Measurements from ENCODE around the gene CDK11A.
A peak's percentile ranks its signal among the peaks of the same experiment; 100 is the strongest.
"Not testable (repeated sequence)": the region's sequence is repeated elsewhere in the genome, so short reads cannot be mapped to it uniquely, and the experiment has no call there.

Gene CDK11A

DNA sequence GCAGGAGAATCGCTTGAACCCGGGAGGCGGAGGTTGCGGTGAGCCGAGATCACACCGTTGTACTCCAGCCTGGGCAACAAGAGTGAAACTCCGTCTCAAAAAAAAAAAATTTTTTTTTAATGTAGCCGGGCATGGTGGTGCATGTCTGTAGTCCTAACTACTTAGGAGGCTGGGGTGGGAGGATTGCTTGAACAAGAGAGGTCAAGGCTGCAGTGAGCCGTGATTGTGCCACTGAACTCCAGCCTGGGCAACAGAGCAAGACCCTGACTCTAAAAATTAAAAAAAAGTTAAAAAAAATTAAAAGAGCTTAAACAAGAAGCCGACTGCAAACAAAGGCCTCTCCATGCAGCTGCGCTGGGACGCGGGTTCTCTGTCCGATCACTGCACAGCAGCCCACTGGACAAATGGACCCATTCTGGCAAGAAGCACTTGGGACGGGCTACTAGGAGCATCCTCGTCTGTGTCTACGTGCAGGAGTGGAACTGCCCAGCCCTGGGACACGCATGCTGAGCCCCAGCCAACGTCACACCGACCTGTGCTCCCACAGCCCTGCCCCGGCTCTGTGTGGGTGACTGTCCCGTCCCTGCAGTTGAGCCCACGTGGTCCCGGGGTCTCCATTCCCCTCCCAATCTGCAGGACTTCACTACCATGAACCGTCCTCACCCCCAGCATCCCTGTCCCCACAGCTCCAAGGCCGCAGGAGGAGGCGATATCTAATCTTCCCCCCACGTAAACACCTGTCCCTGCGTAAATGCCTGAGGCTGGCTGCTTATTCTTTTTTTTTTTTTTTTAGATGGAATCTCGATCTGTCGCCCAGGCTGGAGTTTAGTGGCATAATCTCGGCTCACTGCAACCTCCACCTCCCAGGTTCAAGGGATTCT is 43.9 kb downstream of the CDK11A start:
- DNase-seq (ENCODE audit: low spot score in 2 of 2) (no peak), ATAC-seq (replicated peaks; ENCODE audit: extremely low read depth, poor library complexity, severe bottlenecking) (no peak)
- H3K9me3 Mint-ChIP-seq = no peaks in the 10 kb centered on the region
- H3K27ac Mint-ChIP-seq (ENCODE audit: low read depth) = no peak overlapping the region
- peaks cover 24% of the 10 kb centered on the region for H3K36me3 Mint-ChIP-seq (ENCODE audit: insufficient read depth)
- H3K4me1 Mint-ChIP-seq = peaks cover 35% of the 10 kb centered on the region
- no peaks in the 10 kb centered on the region for H3K27me3 Mint-ChIP-seq
- no peak overlapping the region for H3K4me3 Mint-ChIP-seq

DNA sequence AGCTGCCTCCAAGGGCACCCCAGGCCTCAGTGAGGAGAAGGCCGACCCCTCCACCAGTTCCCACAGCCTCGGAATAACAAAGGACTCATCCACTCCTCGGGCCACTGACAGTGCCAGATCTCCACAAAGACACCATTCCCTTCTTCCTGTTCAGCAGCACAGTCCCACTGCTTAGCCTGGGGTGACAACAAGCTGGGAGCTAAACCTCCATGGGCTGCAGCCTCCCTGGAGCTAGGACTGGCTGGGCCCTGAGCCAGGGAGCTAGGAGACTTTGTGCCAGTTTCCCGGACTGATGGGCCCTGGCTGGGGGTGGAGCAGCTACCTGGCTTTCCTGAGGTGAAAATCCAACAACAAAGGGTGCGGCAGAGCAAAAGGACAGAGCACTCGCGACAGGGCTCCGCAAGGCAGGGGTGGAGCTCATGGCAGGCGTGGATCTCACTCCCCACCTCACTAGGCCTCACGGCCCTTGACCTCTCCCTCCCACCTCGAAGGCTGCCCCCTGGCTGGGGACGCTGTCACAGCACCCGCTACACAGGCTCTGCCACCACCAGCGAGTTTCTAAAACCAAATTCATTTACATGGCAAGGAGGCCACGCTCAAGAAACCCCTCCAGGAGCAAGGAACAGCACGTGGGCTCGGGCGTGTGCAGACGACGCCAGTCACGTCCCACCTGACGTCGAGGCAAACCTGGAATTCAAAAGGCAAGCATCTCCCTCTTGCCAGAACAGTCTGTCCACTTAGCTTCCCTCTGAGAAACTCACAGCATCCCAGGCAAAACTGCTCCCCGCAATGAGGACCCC is 45.4 kb downstream of the CDK11A start:
- H3K27me3 Mint-ChIP-seq = no peaks in the 10 kb centered on the region
- peak in 1 of 2 donors; percentile 33 for DNase-seq (ENCODE audit: low spot score in 2 of 2)
- no peak for ATAC-seq (replicated peaks; ENCODE audit: extremely low read depth, poor library complexity, severe bottlenecking)
- peaks cover 30% of the 10 kb centered on the region for H3K4me1 Mint-ChIP-seq
- no peaks in the 10 kb centered on the region for H3K9me3 Mint-ChIP-seq
- peak overlapping the region; percentile 84 for H3K4me3 Mint-ChIP-seq
- H3K27ac Mint-ChIP-seq (ENCODE audit: low read depth) = peak overlapping the region; percentile 96
- H3K36me3 Mint-ChIP-seq (ENCODE audit: insufficient read depth) = peaks cover 15% of the 10 kb centered on the region

DNA sequence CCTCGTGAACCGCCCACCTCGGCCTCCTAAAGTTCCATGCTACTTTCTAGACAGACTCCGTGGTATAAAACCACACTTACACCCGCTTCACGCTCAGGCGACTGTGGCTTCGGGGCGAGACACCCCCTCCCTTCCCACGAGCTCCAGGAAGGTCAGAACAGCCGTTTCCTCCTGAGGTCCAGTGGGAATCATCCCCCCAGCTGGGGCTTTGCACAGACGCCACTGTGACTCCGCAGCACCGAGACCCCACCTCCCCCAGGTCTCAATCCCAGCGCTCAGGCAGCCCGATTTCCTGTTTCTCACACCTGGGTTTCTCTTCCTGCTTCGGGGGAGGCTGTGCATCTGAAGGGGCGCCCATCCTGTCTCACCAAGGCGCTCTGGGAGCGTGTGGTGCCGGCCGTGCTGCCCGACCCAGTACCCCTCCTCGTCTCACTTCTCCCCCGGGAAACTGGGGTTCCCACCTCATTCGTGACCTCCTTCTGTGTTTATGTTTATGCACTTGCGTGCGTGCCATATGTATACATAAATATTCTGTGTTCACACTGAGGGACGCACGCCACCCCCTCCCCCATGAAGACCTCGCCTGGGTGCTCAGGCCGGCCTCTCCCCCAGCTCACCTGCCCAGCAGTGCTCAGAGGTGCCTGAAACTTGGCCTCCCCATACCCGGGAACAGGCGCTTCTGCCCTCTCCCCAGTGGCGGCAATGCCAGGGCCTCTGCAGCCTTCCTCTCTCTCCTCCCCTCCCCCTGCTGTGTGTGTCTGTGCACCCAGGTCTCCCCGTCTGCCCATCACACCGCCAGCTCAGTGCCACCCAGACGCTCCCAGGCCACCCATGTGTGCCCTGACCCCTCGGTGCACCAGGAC is 46.2 kb downstream of the CDK11A start:
- peak; percentile 29 to 38 for DNase-seq (ENCODE audit: low spot score in 2 of 2)
- Mint-ChIP-seq H3K27me3 (no peaks in the 10 kb centered on the region), H3K4me1 (peaks cover 22% of the 10 kb centered on the region), H3K4me3 (peak overlapping the region; percentile 84), H3K9me3 (no peaks in the 10 kb centered on the region), H3K27ac (ENCODE audit: low read depth) (peak overlapping the region; percentile 96), H3K36me3 (ENCODE audit: insufficient read depth) (peaks cover 14% of the 10 kb centered on the region)
- peak; percentile 72 for ATAC-seq (replicated peaks; ENCODE audit: extremely low read depth, poor library complexity, severe bottlenecking)

DNA sequence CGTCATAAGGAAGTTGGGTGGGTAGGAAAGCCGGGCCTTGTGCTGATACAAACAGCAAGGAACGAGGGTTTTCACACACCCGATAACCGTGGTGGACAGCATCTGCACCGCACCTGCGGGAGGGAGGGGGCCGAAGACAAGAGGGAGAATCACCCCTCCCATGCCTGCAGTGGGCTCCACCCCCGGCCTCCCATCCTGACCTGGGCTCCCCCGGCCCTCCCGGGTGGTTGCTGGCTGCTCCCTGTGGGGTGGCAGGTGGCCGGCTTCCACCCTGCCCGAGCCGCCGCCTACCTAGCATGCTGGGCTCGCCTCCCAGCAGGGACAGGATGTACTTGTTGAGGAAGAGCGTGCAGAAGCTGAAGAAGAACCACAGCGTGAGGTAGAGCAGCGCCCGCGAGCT is 48.1 kb downstream of the CDK11A start:
- not testable (repeated sequence) for H3K4me3 Mint-ChIP-seq; DNase-seq (ENCODE audit: low spot score in 2 of 2); H3K9me3 Mint-ChIP-seq; H3K27me3 Mint-ChIP-seq; H3K27ac Mint-ChIP-seq (ENCODE audit: low read depth)
- ATAC-seq (replicated peaks; ENCODE audit: extremely low read depth, poor library complexity, severe bottlenecking) = peak; percentile 33
- peaks cover 21% of the 10 kb centered on the region for H3K4me1 Mint-ChIP-seq
- H3K36me3 Mint-ChIP-seq (ENCODE audit: insufficient read depth) = peaks cover 16% of the 10 kb centered on the region

DNA sequence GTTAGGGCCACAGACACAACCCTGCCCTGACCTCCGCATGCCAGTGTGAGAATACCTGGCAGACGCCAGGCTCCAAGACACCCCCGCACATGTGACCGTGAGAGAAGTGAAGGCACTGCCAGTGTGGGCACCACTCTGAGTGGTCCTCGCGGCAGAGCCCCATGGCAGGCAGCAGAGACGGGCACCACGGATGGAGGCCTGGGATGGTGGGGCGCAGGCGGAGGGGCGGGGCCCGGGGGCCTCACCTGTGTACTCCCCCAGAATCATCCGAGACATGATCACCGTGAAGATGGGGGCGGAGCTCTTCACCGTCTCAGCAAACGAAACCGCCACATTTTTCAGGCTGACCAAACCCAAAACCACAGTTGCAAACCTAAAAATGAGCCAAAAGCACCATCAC is 48.9 kb downstream of the CDK11A start:
- peak; percentile 5 for ATAC-seq (replicated peaks; ENCODE audit: extremely low read depth, poor library complexity, severe bottlenecking)
- H3K4me3 Mint-ChIP-seq; H3K9me3 Mint-ChIP-seq; DNase-seq (ENCODE audit: low spot score in 2 of 2); H3K27ac Mint-ChIP-seq (ENCODE audit: low read depth); H3K27me3 Mint-ChIP-seq: not testable (repeated sequence)
- Mint-ChIP-seq H3K36me3 (ENCODE audit: insufficient read depth) (peaks cover 18% of the 10 kb centered on the region), H3K4me1 (peaks cover 21% of the 10 kb centered on the region)

DNA sequence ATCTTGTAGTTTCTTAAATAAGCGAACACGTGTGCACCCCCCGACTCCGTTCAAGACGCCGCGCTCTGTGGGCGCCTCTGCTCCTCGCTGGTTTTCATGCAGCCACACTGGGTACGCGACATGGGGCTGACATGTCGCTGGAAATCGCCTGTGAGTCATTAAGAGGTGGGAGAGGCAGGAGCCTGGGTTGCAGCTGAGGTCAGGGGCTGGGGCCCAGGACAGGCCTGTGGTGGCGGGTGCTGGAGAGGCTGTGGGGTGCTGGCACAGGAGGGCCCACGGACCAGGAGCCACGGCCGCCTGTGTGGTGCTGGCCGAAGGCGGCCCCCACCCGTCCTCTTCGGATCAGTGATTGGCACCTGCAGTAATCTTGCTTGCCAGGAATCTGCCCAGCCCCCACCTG is 49.4 kb downstream of the CDK11A start:
- Mint-ChIP-seq H3K4me1 (peaks cover 21% of the 10 kb centered on the region), H3K4me3 (peak overlapping the region; percentile 45), H3K36me3 (ENCODE audit: insufficient read depth) (peaks cover 18% of the 10 kb centered on the region)
- not testable (repeated sequence) for H3K9me3 Mint-ChIP-seq; H3K27me3 Mint-ChIP-seq; DNase-seq (ENCODE audit: low spot score in 2 of 2); H3K27ac Mint-ChIP-seq (ENCODE audit: low read depth); ATAC-seq (replicated peaks; ENCODE audit: extremely low read depth, poor library complexity, severe bottlenecking)

DNA sequence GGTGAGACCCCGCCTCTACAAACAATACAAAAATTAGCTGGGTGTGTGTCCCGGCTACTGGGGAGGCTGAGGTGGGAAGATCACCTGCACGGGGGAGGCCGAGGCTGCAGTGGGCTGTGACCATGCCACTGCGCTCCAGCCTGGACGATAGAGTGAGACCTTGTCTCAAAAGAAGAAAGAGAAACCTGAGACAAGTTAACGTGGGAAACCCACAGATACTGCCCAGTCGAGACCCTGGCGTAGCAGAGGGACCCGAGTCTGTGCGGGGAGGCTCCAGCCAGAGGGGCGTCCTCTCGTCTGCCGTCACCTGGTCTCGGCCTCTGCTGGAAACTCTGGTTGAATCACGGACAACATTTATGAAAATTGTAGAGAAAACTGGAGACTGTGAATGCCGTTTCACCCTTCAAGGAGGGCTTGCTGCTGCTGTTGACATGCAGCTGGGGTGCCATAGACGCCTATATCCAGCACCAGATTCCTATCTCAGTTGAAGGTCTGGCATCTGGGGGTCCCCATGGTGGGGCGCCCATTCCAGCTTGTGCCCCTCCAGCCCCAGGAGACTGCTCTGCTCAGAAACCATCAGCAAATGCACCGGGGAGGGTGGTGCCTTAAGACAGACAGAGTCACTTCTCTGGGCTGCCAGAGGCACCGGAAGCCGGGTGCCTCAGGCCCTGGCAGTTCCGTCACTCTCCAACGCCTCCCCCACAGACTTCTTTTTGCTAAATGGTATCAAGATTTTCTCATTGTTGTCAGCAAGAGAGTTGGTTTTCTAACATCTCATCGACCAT is 51.8 kb downstream of the CDK11A start:
- H3K4me3 Mint-ChIP-seq = no peak overlapping the region
- H3K27me3 Mint-ChIP-seq = no peaks in the 10 kb centered on the region
- no peaks in the 10 kb centered on the region for H3K9me3 Mint-ChIP-seq
- no peak for ATAC-seq (replicated peaks; ENCODE audit: extremely low read depth, poor library complexity, severe bottlenecking)
- H3K36me3 Mint-ChIP-seq (ENCODE audit: insufficient read depth) = peaks cover 27% of the 10 kb centered on the region
- no peak for DNase-seq (ENCODE audit: low spot score in 2 of 2)
- peaks cover 1% of the 10 kb centered on the region for H3K4me1 Mint-ChIP-seq
- no peak overlapping the region for H3K27ac Mint-ChIP-seq (ENCODE audit: low read depth)

DNA sequence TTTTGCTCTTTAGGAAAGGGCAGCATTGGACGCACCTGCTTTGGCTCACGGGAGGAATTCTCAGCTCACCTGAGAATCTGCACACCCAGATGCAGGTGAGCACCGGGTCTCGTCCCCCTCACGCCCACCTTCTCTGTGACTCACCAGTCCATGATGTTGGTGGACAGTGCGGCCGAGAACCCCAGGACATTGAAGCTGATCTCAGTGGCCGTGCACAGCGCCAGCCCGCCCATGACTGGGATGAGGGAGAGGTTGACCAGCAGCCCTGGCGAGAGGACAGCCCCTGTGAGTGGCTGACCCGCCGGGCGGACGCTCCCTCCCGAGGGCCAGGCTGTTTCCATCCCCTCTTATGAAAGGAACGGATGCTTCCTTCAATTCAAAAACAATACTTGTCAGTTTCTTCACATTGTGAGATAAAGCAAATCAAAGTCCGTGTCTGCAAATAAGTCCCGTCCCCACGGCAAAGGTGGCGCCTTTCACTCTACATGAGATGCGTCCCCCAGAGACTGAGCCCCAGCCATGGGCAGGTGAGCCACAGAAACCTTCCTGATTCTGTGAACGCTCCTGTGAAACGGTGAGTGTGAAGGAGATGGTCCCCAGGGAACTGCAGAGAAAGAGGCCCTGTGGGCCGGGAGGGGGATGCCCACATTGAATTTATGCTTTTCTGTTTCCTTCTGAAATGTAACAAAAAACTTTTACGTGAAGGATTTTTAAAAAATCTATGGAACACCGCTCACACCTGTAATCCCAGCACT is 52.6 kb downstream of the CDK11A start:
- Mint-ChIP-seq H3K36me3 (ENCODE audit: insufficient read depth) (peaks cover 35% of the 10 kb centered on the region), H3K9me3 (no peaks in the 10 kb centered on the region), H3K4me3 (no peak overlapping the region), H3K27ac (ENCODE audit: low read depth) (no peak overlapping the region), H3K4me1 (no peaks in the 10 kb centered on the region), H3K27me3 (no peaks in the 10 kb centered on the region)
- no peak for ATAC-seq (replicated peaks; ENCODE audit: extremely low read depth, poor library complexity, severe bottlenecking)
- no peak for DNase-seq (ENCODE audit: low spot score in 2 of 2)

DNA sequence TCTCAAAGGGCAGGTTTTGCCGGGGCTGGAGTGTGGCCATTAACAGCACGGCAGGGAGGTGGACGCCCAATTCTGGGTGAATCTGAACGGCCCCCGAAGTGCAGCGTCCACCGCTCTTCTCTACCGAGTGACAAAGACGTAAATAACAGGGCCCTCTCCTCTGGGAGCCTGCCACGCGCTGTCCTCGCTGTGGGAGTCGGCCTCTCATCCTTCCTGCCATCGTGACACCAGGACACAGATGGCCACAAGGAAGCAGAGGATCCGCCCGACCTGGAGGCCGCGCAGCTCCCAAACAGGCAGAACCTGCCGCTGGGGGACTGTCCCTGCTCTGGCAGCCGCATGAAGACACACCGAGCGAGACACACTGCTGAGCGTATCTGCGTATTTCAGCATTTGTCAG is 53.3 kb downstream of the CDK11A start:
- H3K4me1 Mint-ChIP-seq = no peaks in the 10 kb centered on the region
- ATAC-seq (replicated peaks; ENCODE audit: extremely low read depth, poor library complexity, severe bottlenecking) = no peak
- DNase-seq (ENCODE audit: low spot score in 2 of 2) = no peak
- H3K36me3 Mint-ChIP-seq (ENCODE audit: insufficient read depth) = peaks cover 42% of the 10 kb centered on the region
- no peak overlapping the region for H3K27ac Mint-ChIP-seq (ENCODE audit: low read depth)
- H3K9me3 Mint-ChIP-seq = no peaks in the 10 kb centered on the region
- H3K4me3 Mint-ChIP-seq = no peak overlapping the region
- H3K27me3 Mint-ChIP-seq = no peaks in the 10 kb centered on the region

DNA sequence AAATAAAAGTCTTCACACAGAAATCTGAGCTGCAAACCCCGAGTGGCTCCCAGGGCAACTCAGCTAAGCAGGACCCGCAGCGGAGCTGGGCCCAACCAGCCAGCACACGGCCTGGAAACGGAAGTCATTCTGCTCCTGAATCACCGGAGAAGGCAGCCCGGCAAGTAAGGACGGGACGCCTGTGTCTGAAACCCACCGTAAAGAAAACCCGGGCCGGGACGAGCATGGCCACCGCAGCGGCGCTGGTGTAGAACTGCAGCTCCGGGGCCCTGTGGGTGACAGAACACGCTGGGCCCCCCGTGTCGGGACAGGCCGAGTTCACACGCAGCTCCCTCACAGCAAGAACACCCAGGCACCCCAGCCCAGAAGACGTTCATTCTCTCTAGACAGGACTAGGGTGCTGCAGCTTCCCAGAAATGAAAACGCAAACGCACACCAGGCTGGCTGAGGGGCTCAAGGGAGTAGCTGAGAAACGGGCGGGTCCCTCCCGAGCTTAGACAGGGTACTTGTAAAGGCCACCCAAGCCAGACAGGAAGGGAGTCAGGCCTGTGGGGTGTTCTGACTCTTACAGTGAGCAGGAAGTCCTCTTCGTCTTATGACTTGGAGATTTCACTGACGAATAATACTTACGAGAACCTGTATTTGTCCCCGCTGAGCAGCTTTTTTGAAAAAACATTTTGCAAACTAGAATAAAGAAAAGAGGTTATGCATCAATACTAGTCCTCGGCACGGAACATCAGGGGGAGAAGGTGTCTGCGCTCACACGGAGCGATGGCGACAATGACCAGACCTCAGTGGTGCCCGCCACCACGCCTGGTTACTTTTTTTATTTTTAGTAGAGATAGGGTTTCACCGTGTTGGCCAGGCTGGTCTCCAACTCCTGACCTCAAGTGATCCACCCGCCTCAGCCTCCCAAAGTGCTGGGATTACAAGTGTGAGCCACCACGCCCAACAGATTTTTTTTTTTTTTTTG is 54.4 kb downstream of the CDK11A start:
- H3K4me1 Mint-ChIP-seq = no peaks in the 10 kb centered on the region
- no peak for DNase-seq (ENCODE audit: low spot score in 2 of 2)
- H3K36me3 Mint-ChIP-seq (ENCODE audit: insufficient read depth) = peaks cover 44% of the 10 kb centered on the region
- H3K4me3 Mint-ChIP-seq = no peak overlapping the region
- no peak for ATAC-seq (replicated peaks; ENCODE audit: extremely low read depth, poor library complexity, severe bottlenecking)
- no peaks in the 10 kb centered on the region for H3K27me3 Mint-ChIP-seq
- H3K27ac Mint-ChIP-seq (ENCODE audit: low read depth) = no peak overlapping the region
- no peaks in the 10 kb centered on the region for H3K9me3 Mint-ChIP-seq

Measured in central memory CD8-positive, alpha-beta T cell (primary cell).